Neural cell (in vitro differentiated cells): ENCODE results near the gene PRKCZ. TPM values are rescaled to one million over a fixed set of nuclear protein-coding genes. Genes with fewer than 3 reads are reported as not detected.

ENCODE experiments used
- H2AFZ ChIP-seq: fragments of 200-600, 300-800 bp; sonication (generic), shearing (Covaris generic); 2 replicates; pipeline ENCODE4 v1.6.0; 2014; ENCODE audit warnings: low read depth, mild to moderate bottlenecking, antibody characterized with exemption, low read length, moderate library complexity
- H3F3A ChIP-seq: fragments of 200-600 bp; shearing (Covaris generic); 2 replicates; pipeline ENCODE4 v1.6.1; 2016; ENCODE audit warnings: mild to moderate bottlenecking, moderate library complexity, mixed read lengths, antibody characterized with exemption, low read length; ENCODE audit not compliant: insufficient read depth, poor library complexity, severe bottlenecking
- H3K27ac ChIP-seq: fragments of 200-600, 300-800 bp; sonication (generic), shearing (Covaris generic); 2 replicates; pipeline ENCODE4 v1.5.1; 2014; ENCODE audit warnings: mild to moderate bottlenecking, low read length, moderate library complexity
- H3K27me3 ChIP-seq: fragments of 300-800, 200-600 bp; sonication (generic), shearing (Covaris generic); 2 replicates; pipeline ENCODE4 v1.6.0; 2014; ENCODE audit warnings: mild to moderate bottlenecking, low read depth, low read length, moderate library complexity; ENCODE audit not compliant: insufficient read depth
- H3K36me3 ChIP-seq: fragments of 300-800, 200-600 bp; sonication (generic), shearing (Covaris generic); 2 replicates; pipeline ENCODE4 v1.5.1; 2014; ENCODE audit warnings: mild to moderate bottlenecking, antibody characterized with exemption, low read length, moderate library complexity; ENCODE audit not compliant: insufficient read depth
- H3K4me2 ChIP-seq: fragments of 300-800, 200-600 bp; sonication (generic), shearing (Covaris generic); 2 replicates; pipeline ENCODE4 v1.6.0; 2014; ENCODE audit warnings: mild to moderate bottlenecking, low read length
- H3K4me3 ChIP-seq: fragments of 300-800, 200-600 bp; sonication (generic), shearing (Covaris generic); 2 replicates; pipeline ENCODE4 v1.5.1; 2014; ENCODE audit warnings: mild to moderate bottlenecking, low read length, moderate library complexity
- H3K79me2 ChIP-seq: fragments of 200-600 bp; shearing (Covaris generic); replicated peaks from 2 replicates; pipeline ENCODE4 v1.6.0; 2014; ENCODE audit warnings: mild to moderate bottlenecking, low read length, moderate library complexity; ENCODE audit not compliant: insufficient read depth
- H3K9ac ChIP-seq: fragments of 300-800, 200-600 bp; sonication (generic), shearing (Covaris generic); 2 replicates; pipeline ENCODE4 v1.6.1; 2016; ENCODE audit warnings: mild to moderate bottlenecking, low read length, mixed read lengths
- H3K9me2 ChIP-seq: fragments of 200-600 bp; shearing (Covaris generic); 2 replicates; pipeline ENCODE4 v1.6.1; 2016; ENCODE audit warnings: mild to moderate bottlenecking, low read length, mixed read lengths; ENCODE audit not compliant: insufficient read depth
- H3K9me3 ChIP-seq: fragments of 200-600, 300-800 bp; sonication (generic), shearing (Covaris generic); 2 replicates; pipeline ENCODE4 v1.6.1; 2016; ENCODE audit warnings: mild to moderate bottlenecking, mixed run types, low read length, moderate library complexity, mixed read lengths
- H4K20me1 ChIP-seq: fragments of 200-600 bp; shearing (Covaris generic); 2 replicates; pipeline ENCODE4 v1.6.1; 2016; ENCODE audit warnings: mild to moderate bottlenecking, mixed run types; ENCODE audit not compliant: insufficient read depth
- CTCF ChIP-seq: fragments of 450-650 bp; IDR thresholded peaks from 2 replicates; pipeline ENCODE4 v1.5.1; 2014; ENCODE audit warnings: antibody characterized with exemption, mild to moderate bottlenecking, moderate library complexity; ENCODE audit not compliant: poor library complexity, severe bottlenecking
- EP300 ChIP-seq: fragments of 450-650 bp; conservative IDR thresholded peaks from 2 replicates; pipeline ENCODE4 v1.6.1; 2014; ENCODE audit warnings: antibody characterized with exemption, mild to moderate bottlenecking, moderate library complexity; ENCODE audit not compliant: poor library complexity, severe bottlenecking
- EZH2 ChIP-seq: fragments of 200-600, 300-800 bp; shearing (Covaris generic), sonication (generic); IDR thresholded peaks from 2 replicates; pipeline ENCODE4 v1.6.1; 2014; ENCODE audit warnings: antibody characterized with exemption, low read length, borderline replicate concordance, mild to moderate bottlenecking; ENCODE audit not compliant: insufficient read depth, poor library complexity, severe bottlenecking
- MXI1 ChIP-seq: fragments of 450-650 bp; conservative IDR thresholded peaks from 2 replicates; pipeline ENCODE4 v1.6.1; 2014; ENCODE audit warnings: antibody characterized with exemption, mild to moderate bottlenecking; ENCODE audit not compliant: poor library complexity, severe bottlenecking
- POLR2AphosphoS5 ChIP-seq: IDR thresholded peaks from 2 replicates; pipeline ENCODE4 v1.6.1; 2012
- RAD21 ChIP-seq: fragments of 450-650 bp; conservative IDR thresholded peaks from 2 replicates; pipeline ENCODE4 v1.6.1; 2014; ENCODE audit warnings: antibody characterized with exemption, mild to moderate bottlenecking, moderate library complexity
- REST ChIP-seq: IDR thresholded peaks from 2 replicates; pipeline ENCODE4 v1.6.1; 2012; ENCODE audit warnings: borderline replicate concordance
- SMC3 ChIP-seq: fragments of 450-650 bp; conservative IDR thresholded peaks from 2 replicates; pipeline ENCODE4 v1.6.1; 2014; ENCODE audit warnings: antibody characterized with exemption, mild to moderate bottlenecking, moderate library complexity; ENCODE audit not compliant: poor library complexity
- TAF1 ChIP-seq: IDR thresholded peaks from 2 replicates; pipeline ENCODE4 v1.6.1; 2012; ENCODE audit warnings: low read depth
- polyA plus RNA-seq: library from polyadenylated mRNA; depleted of rRNA; stranded (reverse); fragments of >200 nt; gene quantifications from 2 replicates; pipeline ENCODE4 v1.2.3, GENCODE V29; 2014

Gene PRKCZ
- polyA plus RNA-seq, 1 donor from 2014 or later = 54.9 TPM

- H2AFZ ChIP-seq = no peak overlapping the region
- H3K36me3 ChIP-seq = no peaks in the 10 kb centered on the region
- H3K4me2 ChIP-seq = no peak overlapping the region
- no peak overlapping the region for H3K9ac ChIP-seq
- H3K9me3 ChIP-seq = no peaks in the 10 kb centered on the region
- no peaks in the 10 kb centered on the region for H4K20me1 ChIP-seq
- H3K9me2 ChIP-seq = no peaks in the 10 kb centered on the region
- no peaks in the 10 kb centered on the region for H3F3A ChIP-seq
- no peaks in the 10 kb centered on the region for H3K27me3 ChIP-seq
- H3K4me3 ChIP-seq = no peak overlapping the region
- no peak overlapping the region for H3K27ac ChIP-seq
- TF ChIP-seq POLR2AphosphoS5 (no peak), REST (no peak), SMC3 (no peak), EZH2 (no peak), CTCF (no peak), EP300 (no peak), TAF1 (no peak), RAD21 (no peak), MXI1 (no peak)
- H3K79me2 ChIP-seq = no peaks in the 10 kb centered on the region
Measured at GRCh38 chr1:2105781-2106524, 55.7 kb downstream of the PRKCZ start.

- Histone ChIP-seq H3K27me3 (no peaks in the 10 kb centered on the region), H2AFZ (no peak overlapping the region), H3K79me2 (no peaks in the 10 kb centered on the region), H3K9ac (no peak overlapping the region), H3K9me3 (no peaks in the 10 kb centered on the region), H3F3A (no peaks in the 10 kb centered on the region), H3K36me3 (no peaks in the 10 kb centered on the region), H3K4me3 (no peak overlapping the region), H3K4me2 (no peak overlapping the region), H3K9me2 (no peaks in the 10 kb centered on the region), H4K20me1 (no peaks in the 10 kb centered on the region), H3K27ac (no peak overlapping the region)
- TF ChIP-seq REST (no peak), POLR2AphosphoS5 (no peak), SMC3 (no peak), MXI1 (no peak), TAF1 (no peak), EP300 (no peak), EZH2 (no peak), CTCF (no peak), RAD21 (no peak)
Measured at GRCh38 chr1:2106659-2107405, 56.6 kb downstream of the PRKCZ start.
